ENCODE results near the gene JPT1. TPM values are rescaled to one million over a fixed set of nuclear protein-coding genes. Genes with fewer than 3 reads are reported as not detected.
A peak's percentile ranks its signal among the peaks of the same experiment; 100 is the strongest.

Gene JPT1
- total RNA-seq, 1 donor from 2014 or later, result 282 TPM

- DNase-seq (ENCODE audit: low read depth), result peak; percentile 68
- H3K27ac Mint-ChIP-seq (ENCODE audit: unreplicated experiment), result peak overlapping the region; percentile 75
These were observed 58.2 kb downstream of the JPT1 start for GRCh38 chr17:75096082-75096625.

GRCh38 chr17:75094871-75095399 is 59.4 kb downstream of the JPT1 start:
- DNase-seq (ENCODE audit: low read depth), result no peak
- Mint-ChIP-seq H3K27ac (ENCODE audit: unreplicated experiment) (no peak overlapping the region), H3K27me3 (ENCODE audit: low read depth, unreplicated experiment) (no peaks in the 10 kb centered on the region), H3K9me3 (ENCODE audit: unreplicated experiment) (no peaks in the 10 kb centered on the region), H3K36me3 (ENCODE audit: low read depth, unreplicated experiment) (peaks cover 2% of the 10 kb centered on the region), H3K4me1 (ENCODE audit: low read depth, unreplicated experiment) (peaks cover 21% of the 10 kb centered on the region), H3K4me3 (ENCODE audit: unreplicated experiment) (no peak overlapping the region)
- FAIRE-seq, result no peak
- no peak overlapping the region for H3K27ac ChIP-seq (ENCODE audit: low read depth, low read length)
- no peaks in the 10 kb centered on the region for H3K79me2 ChIP-seq (ENCODE audit: insufficient read depth, low read length)
- no peaks in the 10 kb centered on the region for H3K36me3 ChIP-seq (ENCODE audit: insufficient read depth, low read length)
- no peak overlapping the region for H3K4me3 ChIP-seq (ENCODE audit: insufficient read depth, low read depth, low read length)
- H2AFZ ChIP-seq (ENCODE audit: low read depth, low read length), result no peak overlapping the region
- peaks cover 9% of the 10 kb centered on the region for H3K4me1 ChIP-seq (ENCODE audit: insufficient read depth, low read length)
- no peak overlapping the region for H3K9ac ChIP-seq (ENCODE audit: low read length)
- H3K27me3 ChIP-seq (ENCODE audit: insufficient read depth, low read length), result no peaks in the 10 kb centered on the region
- TF ChIP-seq EZH2 (IDR thresholded peaks at IDR 0.05; ENCODE audit: insufficient read depth, low read length) (no peak), CTCF (IDR thresholded peaks at IDR 0.05; ENCODE audit: insufficient read depth, low read depth, low read length) (no peak)
- H3K4me2 ChIP-seq (ENCODE audit: low read length), result no peak overlapping the region
- H4K20me1 ChIP-seq (ENCODE audit: insufficient read depth, low read length), result no peaks in the 10 kb centered on the region
- no peaks in the 10 kb centered on the region for H3K9me3 ChIP-seq (ENCODE audit: insufficient read depth, low read depth, low read length)

More at GRCh38 chr17:75096082-75096625, 58.2 kb downstream of the JPT1 start:
- Histone ChIP-seq H3K27me3 (ENCODE audit: insufficient read depth, low read length) (no peaks in the 10 kb centered on the region), H2AFZ (ENCODE audit: low read depth, low read length) (peak overlapping the region; percentile 1), H3K27ac (ENCODE audit: low read depth, low read length) (peak overlapping the region; percentile 19), H3K79me2 (ENCODE audit: insufficient read depth, low read length) (no peaks in the 10 kb centered on the region), H3K4me2 (ENCODE audit: low read length) (peak overlapping the region; percentile 75), H3K9me3 (ENCODE audit: insufficient read depth, low read depth, low read length) (no peaks in the 10 kb centered on the region), H3K4me1 (ENCODE audit: insufficient read depth, low read length) (peaks cover 9% of the 10 kb centered on the region), H3K4me3 (ENCODE audit: insufficient read depth, low read depth, low read length) (no peak overlapping the region), H3K9ac (ENCODE audit: low read length) (no peak overlapping the region), H3K36me3 (ENCODE audit: insufficient read depth, low read length) (no peaks in the 10 kb centered on the region), H4K20me1 (ENCODE audit: insufficient read depth, low read length) (no peaks in the 10 kb centered on the region)
- peaks cover 16% of the 10 kb centered on the region for H3K4me1 Mint-ChIP-seq (ENCODE audit: low read depth, unreplicated experiment)
- peaks cover 5% of the 10 kb centered on the region for H3K36me3 Mint-ChIP-seq (ENCODE audit: low read depth, unreplicated experiment)
- TF ChIP-seq CTCF (IDR thresholded peaks at IDR 0.05; ENCODE audit: insufficient read depth, low read depth, low read length) (no peak), EZH2 (IDR thresholded peaks at IDR 0.05; ENCODE audit: insufficient read depth, low read length) (no peak)
- no peaks in the 10 kb centered on the region for H3K9me3 Mint-ChIP-seq (ENCODE audit: unreplicated experiment)
- no peaks in the 10 kb centered on the region for H3K27me3 Mint-ChIP-seq (ENCODE audit: low read depth, unreplicated experiment)
- no peak for FAIRE-seq
- no peak overlapping the region for H3K4me3 Mint-ChIP-seq (ENCODE audit: unreplicated experiment)

- DNase-seq (ENCODE audit: low read depth) (no peak), FAIRE-seq (no peak)
- Histone ChIP-seq H3K36me3 (ENCODE audit: insufficient read depth, low read length) (no peaks in the 10 kb centered on the region), H3K4me3 (ENCODE audit: insufficient read depth, low read depth, low read length) (no peak overlapping the region), H3K27me3 (ENCODE audit: insufficient read depth, low read length) (no peaks in the 10 kb centered on the region), H3K27ac (ENCODE audit: low read depth, low read length) (no peak overlapping the region), H2AFZ (ENCODE audit: low read depth, low read length) (no peak overlapping the region), H3K4me1 (ENCODE audit: insufficient read depth, low read length) (peaks cover 15% of the 10 kb centered on the region), H3K9ac (ENCODE audit: low read length) (no peak overlapping the region), H4K20me1 (ENCODE audit: insufficient read depth, low read length) (no peaks in the 10 kb centered on the region), H3K4me2 (ENCODE audit: low read length) (no peak overlapping the region), H3K79me2 (ENCODE audit: insufficient read depth, low read length) (no peaks in the 10 kb centered on the region), H3K9me3 (ENCODE audit: insufficient read depth, low read depth, low read length) (no peaks in the 10 kb centered on the region)
- Mint-ChIP-seq H3K27me3 (ENCODE audit: low read depth, unreplicated experiment) (no peaks in the 10 kb centered on the region), H3K36me3 (ENCODE audit: low read depth, unreplicated experiment) (peaks cover 2% of the 10 kb centered on the region), H3K27ac (ENCODE audit: unreplicated experiment) (no peak overlapping the region), H3K4me1 (ENCODE audit: low read depth, unreplicated experiment) (peaks cover 27% of the 10 kb centered on the region), H3K4me3 (ENCODE audit: unreplicated experiment) (no peak overlapping the region), H3K9me3 (ENCODE audit: unreplicated experiment) (no peaks in the 10 kb centered on the region)
- TF ChIP-seq EZH2 (IDR thresholded peaks at IDR 0.05; ENCODE audit: insufficient read depth, low read length) (no peak), CTCF (IDR thresholded peaks at IDR 0.05; ENCODE audit: insufficient read depth, low read depth, low read length) (no peak)
These were observed 60.7 kb downstream of the JPT1 start for GRCh38 chr17:75093548-75094158.
